ENCODE results near the gene NOM1. TPM values are rescaled to one million over a fixed set of nuclear protein-coding genes. Genes with fewer than 3 reads are reported as not detected.

NOM1 gene
- total RNA-seq, 4 donors from 2014 or later: 2.6 to 26.2 (median 20.4) TPM

- H3K4me1 ChIP-seq: peaks cover 4 to 23% of the 10 kb centered on the region in 2 donors
- TF ChIP-seq POLR2A (IDR thresholded peaks at IDR 0.05): no peak
- TF ChIP-seq CTCF (IDR thresholded peaks at IDR 0.05): no peak
- no peak overlapping the region for H3K27ac ChIP-seq
- intact Hi-C loops (cut with DNase I; ENCODE audit: low total_unique reads): no loop called here
- H3K4me3 ChIP-seq: no peak overlapping the region
- H3K36me3 ChIP-seq: no peaks in the 10 kb centered on the region
- no peaks in the 10 kb centered on the region for H3K9me3 ChIP-seq
- H3K27me3 ChIP-seq: peaks cover 36 to 56% of the 10 kb centered on the region in 2 donors
- no peak for DNase-seq
Measured at GRCh38 chr7:157001920-157002818, 52.7 kb downstream of the NOM1 start.

GRCh38 chr7:157002819-157003421, 53.4 kb downstream of the NOM1 start:
- H3K4me3 ChIP-seq: no peak overlapping the region
- TF ChIP-seq POLR2A (IDR thresholded peaks at IDR 0.05) (no peak), CTCF (IDR thresholded peaks at IDR 0.05) (no peak)
- H3K9me3 ChIP-seq: no peaks in the 10 kb centered on the region
- no peaks in the 10 kb centered on the region for H3K36me3 ChIP-seq
- H3K27ac ChIP-seq: no peak overlapping the region
- no peak for DNase-seq
- intact Hi-C loops (cut with DNase I; ENCODE audit: low total_unique reads): no loop called here
- H3K4me1 ChIP-seq: peaks cover 4 to 23% of the 10 kb centered on the region in 2 donors
- peaks cover 41 to 62% of the 10 kb centered on the region in 2 donors for H3K27me3 ChIP-seq

- H3K4me1 ChIP-seq: peaks cover 4 to 23% of the 10 kb centered on the region in 2 donors
- intact Hi-C loops (cut with DNase I; ENCODE audit: low total_unique reads): no loop called here
- no peaks in the 10 kb centered on the region for H3K9me3 ChIP-seq
- no peak overlapping the region for H3K4me3 ChIP-seq
- no peak for DNase-seq
- H3K27me3 ChIP-seq: peaks cover 45 to 65% of the 10 kb centered on the region in 2 donors
- H3K27ac ChIP-seq: no peak overlapping the region
- H3K36me3 ChIP-seq: no peaks in the 10 kb centered on the region
- TF ChIP-seq CTCF (IDR thresholded peaks at IDR 0.05) (no peak), POLR2A (IDR thresholded peaks at IDR 0.05) (no peak)
Measured at GRCh38 chr7:157003445-157003755, 53.9 kb downstream of the NOM1 start.

- intact Hi-C loops (cut with DNase I; ENCODE audit: low total_unique reads): no loop called here
- no peak for TF ChIP-seq CTCF (IDR thresholded peaks at IDR 0.05)
- no peak for TF ChIP-seq POLR2A (IDR thresholded peaks at IDR 0.05)
- Histone ChIP-seq H3K27ac (no peak overlapping the region), H3K4me1 (peaks cover 4 to 23% of the 10 kb centered on the region in 2 donors), H3K4me3 (no peak overlapping the region), H3K27me3 (peaks cover 45 to 67% of the 10 kb centered on the region in 2 donors), H3K9me3 (no peaks in the 10 kb centered on the region), H3K36me3 (no peaks in the 10 kb centered on the region)
- no peak for DNase-seq
Measured at GRCh38 chr7:157003756-157004520, 54.4 kb downstream of the NOM1 start.

Data from uterus (tissue), 4 donors.